ENCODE data around the gene ATL3. TPM values are rescaled to one million over a fixed set of nuclear protein-coding genes. Genes with fewer than 3 reads are reported as not detected.

Gene ATL3, protein sequence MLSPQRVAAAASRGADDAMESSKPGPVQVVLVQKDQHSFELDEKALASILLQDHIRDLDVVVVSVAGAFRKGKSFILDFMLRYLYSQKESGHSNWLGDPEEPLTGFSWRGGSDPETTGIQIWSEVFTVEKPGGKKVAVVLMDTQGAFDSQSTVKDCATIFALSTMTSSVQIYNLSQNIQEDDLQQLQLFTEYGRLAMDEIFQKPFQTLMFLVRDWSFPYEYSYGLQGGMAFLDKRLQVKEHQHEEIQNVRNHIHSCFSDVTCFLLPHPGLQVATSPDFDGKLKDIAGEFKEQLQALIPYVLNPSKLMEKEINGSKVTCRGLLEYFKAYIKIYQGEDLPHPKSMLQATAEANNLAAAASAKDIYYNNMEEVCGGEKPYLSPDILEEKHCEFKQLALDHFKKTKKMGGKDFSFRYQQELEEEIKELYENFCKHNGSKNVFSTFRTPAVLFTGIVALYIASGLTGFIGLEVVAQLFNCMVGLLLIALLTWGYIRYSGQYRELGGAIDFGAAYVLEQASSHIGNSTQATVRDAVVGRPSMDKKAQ
- total RNA-seq (2014; rRNA removed; shearing (Covaris generic)), result 19.3 and 29.6 TPM in 2 replicates

GRCh38 chr11:63671322-63672155 is at the start of gene ATL3:
ATL3 (minus strand) TSS chr11:63671376; CDS start chr11:63671335, 41 bp downstream.
- Histone ChIP-seq H3K27me3 (ENCODE audit: control insufficient read depth, insufficient read depth, low read length) (peaks cover 1% of the 10 kb centered on the region; the same call in 1 of the 2 replicates), H3K36me3 (replicated peaks; ENCODE audit: control insufficient read depth, insufficient read depth, low read length) (no peaks in the 10 kb centered on the region), H3K4me3 (ENCODE audit: insufficient read depth, low read depth, low read length) (peak within 1 kb of the TSS; percentile 65)
- DNase-seq, result peak; percentile 98

- no peak for DNase-seq
- no peaks in the 10 kb centered on the region for H3K27me3 ChIP-seq (ENCODE audit: control insufficient read depth, insufficient read depth, low read length)
- no peak overlapping the region for H3K4me3 ChIP-seq (ENCODE audit: insufficient read depth, low read depth, low read length)
- H3K36me3 ChIP-seq (replicated peaks; ENCODE audit: control insufficient read depth, insufficient read depth, low read length), result peaks cover 3% of the 10 kb centered on the region
These were observed 49.4 kb upstream of the ATL3 start for GRCh38 chr11:63720611-63721010.

- Histone ChIP-seq H3K4me3 (ENCODE audit: insufficient read depth, low read depth, low read length) (no peak overlapping the region), H3K27me3 (ENCODE audit: control insufficient read depth, insufficient read depth, low read length) (no peaks in the 10 kb centered on the region)
These were observed 48.8 kb upstream of the ATL3 start for GRCh38 chr11:63719987-63720386.

GRCh38 chr11:63719001-63719400 is 47.8 kb upstream of the ATL3 start:
- DNase-seq, result no peak

More at GRCh38 chr11:63719987-63720386, 48.8 kb upstream of the ATL3 start:
- no peak for DNase-seq
- H3K36me3 ChIP-seq (replicated peaks; ENCODE audit: control insufficient read depth, insufficient read depth, low read length), result peaks cover 3% of the 10 kb centered on the region

DNA sequence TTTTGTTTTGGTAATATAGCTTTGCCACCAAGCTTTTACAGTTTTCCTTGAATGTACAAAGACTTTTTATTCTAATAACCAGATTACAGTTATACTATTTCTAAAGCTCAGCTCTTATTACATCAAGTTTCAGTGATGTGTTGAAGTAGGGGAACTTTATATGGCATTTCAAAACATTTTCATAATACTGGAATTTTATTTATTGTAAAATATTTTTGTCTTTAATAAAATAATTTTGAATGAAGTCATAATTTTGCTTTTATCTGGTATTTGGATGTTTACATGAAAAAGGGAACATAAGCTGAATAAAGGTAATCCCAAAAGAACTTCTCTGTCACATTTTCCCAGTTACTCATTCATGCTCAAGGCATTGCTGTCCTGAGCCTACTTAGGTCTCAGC is 44.9 kb upstream of the ATL3 start:
- no peak overlapping the region for H3K4me3 ChIP-seq (ENCODE audit: insufficient read depth, low read depth, low read length)
- DNase-seq, result no peak
- H3K27me3 ChIP-seq (ENCODE audit: control insufficient read depth, insufficient read depth, low read length), result no peaks in the 10 kb centered on the region
- H3K36me3 ChIP-seq (replicated peaks; ENCODE audit: control insufficient read depth, insufficient read depth, low read length), result peaks cover 3% of the 10 kb centered on the region

More at GRCh38 chr11:63719001-63719400, 47.8 kb upstream of the ATL3 start:
- H3K36me3 ChIP-seq (replicated peaks; ENCODE audit: control insufficient read depth, insufficient read depth, low read length), result peaks cover 3% of the 10 kb centered on the region
- H3K27me3 ChIP-seq (ENCODE audit: control insufficient read depth, insufficient read depth, low read length), result no peaks in the 10 kb centered on the region
- no peak overlapping the region for H3K4me3 ChIP-seq (ENCODE audit: insufficient read depth, low read depth, low read length)

DNA sequence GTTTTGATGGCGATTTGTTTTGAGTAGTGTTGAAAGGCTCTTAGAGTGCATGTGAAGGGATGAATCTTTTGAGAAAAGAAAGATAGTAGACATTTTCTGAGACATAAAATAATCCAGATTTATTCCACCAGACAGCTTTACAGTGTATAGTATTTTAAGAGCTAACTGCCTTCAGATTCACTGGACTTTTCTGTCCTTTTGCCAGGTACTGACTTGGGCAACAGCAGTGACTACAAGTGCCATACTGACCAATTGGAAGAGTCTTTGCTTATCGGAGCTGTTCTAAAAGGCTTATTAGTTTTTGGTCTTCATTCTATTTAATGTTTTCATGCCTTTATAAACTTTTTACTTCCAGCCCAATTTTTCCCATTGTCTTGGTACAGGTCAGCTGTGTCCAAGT is 42.6 kb upstream of the ATL3 start:
- no peak overlapping the region for H3K4me3 ChIP-seq (ENCODE audit: insufficient read depth, low read depth, low read length)
- peaks cover 2% of the 10 kb centered on the region; the same call in 1 of the 2 replicates for H3K36me3 ChIP-seq (replicated peaks; ENCODE audit: control insufficient read depth, insufficient read depth, low read length)
- H3K27me3 ChIP-seq (ENCODE audit: control insufficient read depth, insufficient read depth, low read length), result no peaks in the 10 kb centered on the region
- DNase-seq, result no peak

GRCh38 chr11:63711838-63712237 is 40.7 kb upstream of the ATL3 start:
- Histone ChIP-seq H3K36me3 (replicated peaks; ENCODE audit: control insufficient read depth, insufficient read depth, low read length) (no peaks in the 10 kb centered on the region), H3K27me3 (ENCODE audit: control insufficient read depth, insufficient read depth, low read length) (no peaks in the 10 kb centered on the region), H3K4me3 (ENCODE audit: insufficient read depth, low read depth, low read length) (no peak overlapping the region)
- DNase-seq, result no peak

DNA sequence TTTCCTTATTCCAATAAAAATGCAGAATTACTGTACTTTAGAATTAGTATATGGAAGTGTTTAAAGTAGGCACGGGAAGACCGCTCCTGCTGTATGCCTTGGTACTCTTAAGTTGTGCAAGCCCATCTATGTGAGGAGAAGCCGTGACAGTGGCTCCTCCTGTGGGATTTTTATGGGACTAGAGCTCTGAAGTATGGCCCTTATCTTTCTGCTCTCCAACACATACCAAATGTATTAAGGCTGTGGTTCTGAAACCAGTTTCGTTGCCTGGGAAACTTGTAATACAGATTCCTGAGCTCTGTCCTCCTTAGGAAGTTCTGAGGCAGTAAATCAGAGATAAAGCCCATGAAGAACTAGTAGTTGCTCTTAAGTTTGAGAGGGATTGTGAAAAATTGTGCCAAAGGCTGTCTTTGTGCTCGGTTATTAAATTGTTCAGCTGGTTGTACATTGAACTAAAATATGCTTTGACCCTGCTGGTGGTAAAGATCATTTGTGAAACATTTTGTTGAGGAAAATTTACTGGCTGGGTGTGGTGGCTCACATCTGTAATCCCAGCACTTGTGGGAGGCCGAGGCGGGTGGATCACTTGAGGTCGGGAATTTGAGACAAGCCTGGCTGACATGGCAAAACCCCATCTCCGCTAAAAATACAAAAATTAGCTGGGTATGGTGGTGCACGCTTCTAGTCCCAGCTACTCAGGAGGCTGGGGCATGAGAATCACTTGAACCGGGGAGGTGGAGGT is 39.5 kb upstream of the ATL3 start:
- Histone ChIP-seq H3K4me3 (ENCODE audit: insufficient read depth, low read depth, low read length) (no peak overlapping the region), H3K36me3 (replicated peaks; ENCODE audit: control insufficient read depth, insufficient read depth, low read length) (no peaks in the 10 kb centered on the region), H3K27me3 (ENCODE audit: control insufficient read depth, insufficient read depth, low read length) (no peaks in the 10 kb centered on the region)
- no peak for DNase-seq

GRCh38 chr11:63709336-63709884 is 38.2 kb upstream of the ATL3 start:
- Histone ChIP-seq H3K36me3 (replicated peaks; ENCODE audit: control insufficient read depth, insufficient read depth, low read length) (no peaks in the 10 kb centered on the region), H3K27me3 (ENCODE audit: control insufficient read depth, insufficient read depth, low read length) (no peaks in the 10 kb centered on the region)
- no peak for DNase-seq

GRCh38 chr11:63708764-63709163 is 37.6 kb upstream of the ATL3 start:
- Histone ChIP-seq H3K27me3 (ENCODE audit: control insufficient read depth, insufficient read depth, low read length) (no peaks in the 10 kb centered on the region), H3K4me3 (ENCODE audit: insufficient read depth, low read depth, low read length) (no peak overlapping the region), H3K36me3 (replicated peaks; ENCODE audit: control insufficient read depth, insufficient read depth, low read length) (no peaks in the 10 kb centered on the region)
- DNase-seq, result no peak

More at GRCh38 chr11:63709336-63709884, 38.2 kb upstream of the ATL3 start:
- H3K4me3 ChIP-seq (ENCODE audit: insufficient read depth, low read depth, low read length), result no peak overlapping the region

DNA sequence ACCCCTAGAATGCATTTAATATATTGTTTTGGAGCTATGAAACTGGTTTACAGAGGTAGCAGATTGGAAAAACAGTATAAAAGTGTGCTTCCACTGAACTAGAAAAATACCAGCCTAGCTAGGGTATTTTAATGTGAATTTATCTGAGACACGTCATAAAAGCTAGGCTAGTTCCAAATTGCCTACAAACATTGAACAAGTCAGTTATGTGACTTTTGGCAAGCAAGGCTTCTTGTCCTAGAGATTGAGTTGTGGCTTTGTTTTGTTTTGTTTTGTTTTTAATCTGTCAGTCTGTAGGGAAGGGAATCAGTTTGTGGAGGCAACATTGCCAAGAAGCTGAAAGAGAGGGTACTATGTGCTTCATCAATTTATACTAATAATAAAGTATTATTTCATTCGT is 34.4 kb upstream of the ATL3 start:
- Histone ChIP-seq H3K27me3 (ENCODE audit: control insufficient read depth, insufficient read depth, low read length) (no peaks in the 10 kb centered on the region), H3K4me3 (ENCODE audit: insufficient read depth, low read depth, low read length) (no peak overlapping the region), H3K36me3 (replicated peaks; ENCODE audit: control insufficient read depth, insufficient read depth, low read length) (no peaks in the 10 kb centered on the region)
- no peak for DNase-seq

GRCh38 chr11:63699896-63700295 is 28.7 kb upstream of the ATL3 start:
- DNase-seq, result no peak
- Histone ChIP-seq H3K27me3 (ENCODE audit: control insufficient read depth, insufficient read depth, low read length) (no peaks in the 10 kb centered on the region), H3K36me3 (replicated peaks; ENCODE audit: control insufficient read depth, insufficient read depth, low read length) (no peaks in the 10 kb centered on the region), H3K4me3 (ENCODE audit: insufficient read depth, low read depth, low read length) (no peak overlapping the region)

GRCh38 chr11:63698976-63699733 is 28.0 kb upstream of the ATL3 start:
- no peaks in the 10 kb centered on the region for H3K27me3 ChIP-seq (ENCODE audit: control insufficient read depth, insufficient read depth, low read length)
- no peak overlapping the region for H3K4me3 ChIP-seq (ENCODE audit: insufficient read depth, low read depth, low read length)
- no peak for DNase-seq
- no peaks in the 10 kb centered on the region for H3K36me3 ChIP-seq (replicated peaks; ENCODE audit: control insufficient read depth, insufficient read depth, low read length)

Data from H7 (cell line).